ENCODE data around the gene MLST8.

The MLST8 gene

GRCh38 chr16:2163211-2163881 is 41.9 kb upstream of the MLST8 start:
- no peaks in the 10 kb centered on the region for H3K27me3 ChIP-seq
- H3K36me3 ChIP-seq = peaks cover 32% of the 10 kb centered on the region
- H3K9me3 ChIP-seq = no peaks in the 10 kb centered on the region
- H3K4me1 ChIP-seq (ENCODE audit: control insufficient read depth in 1 of 2, insufficient read depth in 1 of 2, low read depth in 1 of 2, low read length in 1 of 2) = no peaks in the 10 kb centered on the region
- H3K4me3 ChIP-seq (ENCODE audit: low read depth in 1 of 2, low read length in 1 of 2) = no peak overlapping the region
- H3K27ac ChIP-seq = no peak overlapping the region
- TF ChIP-seq CTCF (IDR thresholded peaks at IDR 0.05) = no peak

- Histone ChIP-seq H3K9me3 (no peaks in the 10 kb centered on the region), H3K4me1 (ENCODE audit: control insufficient read depth in 1 of 2, insufficient read depth in 1 of 2, low read depth in 1 of 2, low read length in 1 of 2) (no peaks in the 10 kb centered on the region), H3K36me3 (peaks cover 55% of the 10 kb centered on the region), H3K27me3 (no peaks in the 10 kb centered on the region), H3K27ac (no peak overlapping the region), H3K4me3 (ENCODE audit: low read depth in 1 of 2, low read length in 1 of 2) (no peak overlapping the region)
- no peak for TF ChIP-seq CTCF (IDR thresholded peaks at IDR 0.05)
Measured at GRCh38 chr16:2165861-2166260, 39.4 kb upstream of the MLST8 start.

GRCh38 chr16:2166263-2167067 is 38.8 kb upstream of the MLST8 start:
- H3K27me3 ChIP-seq = no peaks in the 10 kb centered on the region
- H3K27ac ChIP-seq = no peak overlapping the region
- H3K4me1 ChIP-seq (ENCODE audit: control insufficient read depth in 1 of 2, insufficient read depth in 1 of 2, low read depth in 1 of 2, low read length in 1 of 2) = no peaks in the 10 kb centered on the region
- no peak for TF ChIP-seq CTCF (IDR thresholded peaks at IDR 0.05)
- peaks cover 61% of the 10 kb centered on the region for H3K36me3 ChIP-seq
- no peak overlapping the region for H3K4me3 ChIP-seq (ENCODE audit: low read depth in 1 of 2, low read length in 1 of 2)
- no peaks in the 10 kb centered on the region for H3K9me3 ChIP-seq

- H3K4me3 ChIP-seq (ENCODE audit: low read depth in 1 of 2, low read length in 1 of 2) = no peak overlapping the region
- peaks cover 68% of the 10 kb centered on the region for H3K36me3 ChIP-seq
- no peak overlapping the region for H3K27ac ChIP-seq
- no peaks in the 10 kb centered on the region for H3K27me3 ChIP-seq
- no peak for TF ChIP-seq CTCF (IDR thresholded peaks at IDR 0.05)
- no peaks in the 10 kb centered on the region for H3K4me1 ChIP-seq (ENCODE audit: control insufficient read depth in 1 of 2, insufficient read depth in 1 of 2, low read depth in 1 of 2, low read length in 1 of 2)
- no peaks in the 10 kb centered on the region for H3K9me3 ChIP-seq
Measured at GRCh38 chr16:2167068-2167638, 38.1 kb upstream of the MLST8 start.

GRCh38 chr16:2170080-2170479 is 35.2 kb upstream of the MLST8 start:
- H3K27ac ChIP-seq = no peak overlapping the region
- H3K27me3 ChIP-seq = no peaks in the 10 kb centered on the region
- peaks cover 95% of the 10 kb centered on the region for H3K36me3 ChIP-seq
- H3K9me3 ChIP-seq = no peaks in the 10 kb centered on the region
- no peak for TF ChIP-seq CTCF (IDR thresholded peaks at IDR 0.05)
- no peak overlapping the region for H3K4me3 ChIP-seq (ENCODE audit: low read depth in 1 of 2, low read length in 1 of 2)
- H3K4me1 ChIP-seq (ENCODE audit: control insufficient read depth in 1 of 2, insufficient read depth in 1 of 2, low read depth in 1 of 2, low read length in 1 of 2) = no peaks in the 10 kb centered on the region
